Measurements from ENCODE around the gene DAP. TPM values are rescaled to one million over a fixed set of nuclear protein-coding genes. Genes with fewer than 3 reads are reported as not detected.
A peak's percentile ranks its signal among the peaks of the same experiment; 100 is the strongest.
"Not testable (repeated sequence)": the region's sequence is repeated elsewhere in the genome, so short reads cannot be mapped to it uniquely, and the experiment has no call there.

Gene DAP
- total RNA-seq: 129 TPM

GRCh38 chr5:10761185-10761932, at the start of gene DAP:
Gene DAP (minus strand): TSS chr5:10761234. CDS start chr5:10761068, 166 bp downstream.
- peak; percentile 77 for ATAC-seq

GRCh38 chr5:10808347-10809226, 47.6 kb upstream of the DAP start:
- ATAC-seq (no peak), DNase-seq (ENCODE audit: low spot score) (no peak)

More at GRCh38 chr5:10761185-10761932, at the start of gene DAP:
- peak; percentile 90 for DNase-seq (ENCODE audit: low spot score)

- ATAC-seq: peak; percentile 66
- no peak for DNase-seq (ENCODE audit: low spot score)
These were observed 41.1 kb upstream of the DAP start for GRCh38 chr5:10801931-10802666.

- DNase-seq (ENCODE audit: low spot score): no peak
- no peak for ATAC-seq
These were observed 39.8 kb upstream of the DAP start for GRCh38 chr5:10800852-10801251.

GRCh38 chr5:10797261-10797660, 36.2 kb upstream of the DAP start:
- ATAC-seq (no peak), DNase-seq (ENCODE audit: low spot score) (no peak)

GRCh38 chr5:10793785-10794184, 32.8 kb upstream of the DAP start:
- no peak for ATAC-seq
- no peak for DNase-seq (ENCODE audit: low spot score)

- DNase-seq (ENCODE audit: low spot score): no peak
- ATAC-seq: no peak
These were observed 31.3 kb upstream of the DAP start for GRCh38 chr5:10792336-10792735.

GRCh38 chr5:10789726-10790125, 28.7 kb upstream of the DAP start:
- no peak for DNase-seq (ENCODE audit: low spot score)
- ATAC-seq: no peak

- DNase-seq (ENCODE audit: low spot score): no peak
- ATAC-seq: no peak
These were observed 28.0 kb upstream of the DAP start for GRCh38 chr5:10789021-10789420.

- no peak for DNase-seq (ENCODE audit: low spot score)
- no peak for ATAC-seq
These were observed 27.3 kb upstream of the DAP start for GRCh38 chr5:10788358-10788757.

GRCh38 chr5:10786835-10787234, 25.8 kb upstream of the DAP start:
- no peak for DNase-seq (ENCODE audit: low spot score)
- ATAC-seq: no peak

GRCh38 chr5:10780208-10780607, 19.2 kb upstream of the DAP start:
- ATAC-seq; DNase-seq (ENCODE audit: low spot score): not testable (repeated sequence)

- DNase-seq (ENCODE audit: low spot score): no peak
- ATAC-seq: no peak
These were observed 18.6 kb upstream of the DAP start for GRCh38 chr5:10779592-10779991.

GRCh38 chr5:10778179-10778910, 17.3 kb upstream of the DAP start:
- DNase-seq (ENCODE audit: low spot score) (no peak), ATAC-seq (no peak)

GRCh38 chr5:10775646-10776045, 14.6 kb upstream of the DAP start:
- ATAC-seq: peak; percentile 68
- no peak for DNase-seq (ENCODE audit: low spot score)

- ATAC-seq (no peak), DNase-seq (ENCODE audit: low spot score) (no peak)
These were observed 12.0 kb upstream of the DAP start for GRCh38 chr5:10772901-10773585.

- ATAC-seq: no peak
These were observed 7.4 kb upstream of the DAP start for GRCh38 chr5:10768328-10768899.

GRCh38 chr5:10762776-10763500, 1.9 kb upstream of the DAP start:
- ATAC-seq: peak; percentile 13
- DNase-seq (ENCODE audit: low spot score): peak; percentile 55

More at GRCh38 chr5:10768328-10768899, 7.4 kb upstream of the DAP start:
- no peak for DNase-seq (ENCODE audit: low spot score)

All from left lobe of liver (tissue), 2 donors.